Parathyroid adenoma (tissue), 2 donors: ENCODE measurements around the gene SIAH1.
"Not testable (repeated sequence)": the region's sequence is repeated elsewhere in the genome, so short reads cannot be mapped to it uniquely, and the experiment has no call there.

Experiments used
- H2AFZ ChIP-seq: fragments of 300-600 bp; sonication (generic); one replicate; pipeline ENCODE4 v1.7.0; 2017; ENCODE audit warnings: antibody characterized with exemption, mild to moderate bottlenecking
- H3K27ac ChIP-seq: fragments of 300-600 bp; sonication (generic); one replicate; pipeline ENCODE4 v1.7.0; 2017
- H3K27me3 ChIP-seq: fragments of 300-600 bp; sonication (generic); one replicate; pipeline ENCODE4 v1.7.0; 2017; ENCODE audit warnings: low read length; ENCODE audit not compliant: control insufficient read depth, insufficient read depth
- H3K36me3 ChIP-seq: fragments of 300-600 bp; sonication (generic); one replicate; pipeline ENCODE4 v1.7.0; 2017; ENCODE audit warnings: low read length; ENCODE audit not compliant: control insufficient read depth, insufficient read depth
- H3K4me1 ChIP-seq: fragments of 300-600 bp; sonication (generic); one replicate; pipeline ENCODE4 v1.7.0; 2017; ENCODE audit warnings: control low read depth
- H3K4me2 ChIP-seq: fragments of 300-600 bp; sonication (generic); one replicate; pipeline ENCODE4 v1.7.0; 2017; ENCODE audit warnings: low read length
- H3K4me3 ChIP-seq: fragments of 300-600 bp; sonication (generic); one replicate; pipeline ENCODE4 v1.7.0; 2017; ENCODE audit warnings: low read depth, low read length
- H3K79me2 ChIP-seq: fragments of 300-600 bp; sonication (generic); one replicate; pipeline ENCODE4 v1.7.0; 2017; ENCODE audit warnings: control low read depth
- H3K9ac ChIP-seq: fragments of 300-600 bp; sonication (generic); one replicate; pipeline ENCODE4 v1.7.0; 2017; ENCODE audit warnings: mild to moderate bottlenecking
- H3K9me3 ChIP-seq: fragments of 300-600 bp; sonication (generic); one replicate; pipeline ENCODE4 v1.7.0; 2017; ENCODE audit warnings: low read length; ENCODE audit not compliant: control insufficient read depth
- CTCF ChIP-seq: fragments of 300-600 bp; sonication (generic); IDR thresholded peaks from one replicate; pipeline ENCODE4 v1.7.0; 2017; ENCODE audit warnings: antibody characterized with exemption, mild to moderate bottlenecking
- donor health status: primary hyperparathyroidism.

SIAH1 gene

GRCh38 chr16:48356633-48357376, 28.4 kb downstream of the SIAH1 start:
- no peak overlapping the region for H3K27ac ChIP-seq
- H3K9me3 ChIP-seq = no peaks in the 10 kb centered on the region
- no peaks in the 10 kb centered on the region for H3K4me1 ChIP-seq
- no peak overlapping the region for H3K9ac ChIP-seq
- no peaks in the 10 kb centered on the region for H3K36me3 ChIP-seq
- H3K27me3 ChIP-seq = no peaks in the 10 kb centered on the region
- no peak for TF ChIP-seq CTCF
- peaks cover 26% of the 10 kb centered on the region for H3K79me2 ChIP-seq
- no peak overlapping the region for H2AFZ ChIP-seq
- no peak overlapping the region for H3K4me2 ChIP-seq
- H3K4me3 ChIP-seq = no peak overlapping the region

- H3K27ac ChIP-seq = no peak overlapping the region
- H3K9ac ChIP-seq = no peak overlapping the region
- no peak for TF ChIP-seq CTCF
- no peaks in the 10 kb centered on the region for H3K9me3 ChIP-seq
- H3K27me3 ChIP-seq = no peaks in the 10 kb centered on the region
- no peak overlapping the region for H2AFZ ChIP-seq
- H3K4me1 ChIP-seq = no peaks in the 10 kb centered on the region
- H3K4me3 ChIP-seq = no peak overlapping the region
- no peaks in the 10 kb centered on the region for H3K36me3 ChIP-seq
- no peak overlapping the region for H3K4me2 ChIP-seq
- H3K79me2 ChIP-seq = peaks cover 21% of the 10 kb centered on the region
Observed at GRCh38 chr16:48354877-48355855, 30.0 kb downstream of the SIAH1 start.

GRCh38 chr16:48354385-48354784, 30.8 kb downstream of the SIAH1 start:
- H3K27ac ChIP-seq, H3K9ac ChIP-seq, H3K4me2 ChIP-seq, H3K27me3 ChIP-seq, H2AFZ ChIP-seq, H3K4me1 ChIP-seq, H3K36me3 ChIP-seq, H3K4me3 ChIP-seq, H3K9me3 ChIP-seq: not testable (repeated sequence)
- H3K79me2 ChIP-seq = peaks cover 13% of the 10 kb centered on the region

- Histone ChIP-seq H3K4me1 (no peaks in the 10 kb centered on the region), H3K9ac (no peak overlapping the region), H3K27ac (no peak overlapping the region), H3K79me2 (peaks cover 6% of the 10 kb centered on the region), H3K9me3 (no peaks in the 10 kb centered on the region), H3K36me3 (no peaks in the 10 kb centered on the region), H2AFZ (no peak overlapping the region), H3K4me3 (no peak overlapping the region), H3K27me3 (no peaks in the 10 kb centered on the region), H3K4me2 (no peak overlapping the region)
- TF ChIP-seq CTCF = peak; percentile 80
Observed at GRCh38 chr16:48353565-48354163, 31.5 kb downstream of the SIAH1 start.
